PC-3 (cell line): ENCODE measurements around the gene CHRNA9.

Source experiments
- EZH2 ChIP-seq: fragments of 300-600 bp; sonication (generic); IDR thresholded peaks from one replicate; pipeline ENCODE4 v1.6.1; 2017; ENCODE audit warnings: antibody characterized with exemption, mild to moderate bottlenecking, low read length; ENCODE audit not compliant: unreplicated experiment
- EZH2phosphoT487 ChIP-seq: fragments of 300-600 bp; sonication (generic); IDR thresholded peaks from 2 replicates; pipeline ENCODE4 v1.6.1; 2018; ENCODE audit warnings: mild to moderate bottlenecking, antibody characterized with exemption, low read length, borderline replicate concordance
- TF ChIP-seq, protein P1 (sequence below): fragments of 300-600 bp; sonication (generic); conservative IDR thresholded peaks from 2 replicates; pipeline ENCODE4 v1.5.1; 2017; ENCODE audit warnings: antibody characterized with exemption, low read depth, mild to moderate bottlenecking, low read length

DNA sequence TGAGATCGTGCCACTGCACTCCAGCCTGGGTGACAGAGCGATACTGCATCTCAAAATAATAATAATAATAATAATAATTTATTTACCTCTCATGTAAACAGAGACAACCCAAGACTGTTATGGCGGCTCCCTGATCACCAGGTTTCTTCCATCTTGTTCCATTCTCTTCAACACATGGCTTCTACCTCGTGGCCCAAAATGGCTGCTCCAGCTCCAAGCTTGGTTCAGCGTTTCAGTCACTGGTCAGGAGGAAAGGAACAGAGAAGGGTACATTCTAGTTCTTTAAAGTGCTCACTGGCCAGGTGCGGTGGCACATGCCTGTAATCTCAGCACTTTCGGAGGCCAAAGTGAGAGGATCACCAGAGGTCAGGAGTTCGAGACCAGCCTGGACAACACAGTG, 24.9 kb upstream of the CHRNA9 start:
- TF ChIP-seq EZH2: no peak
- TF ChIP-seq, protein P1, sequence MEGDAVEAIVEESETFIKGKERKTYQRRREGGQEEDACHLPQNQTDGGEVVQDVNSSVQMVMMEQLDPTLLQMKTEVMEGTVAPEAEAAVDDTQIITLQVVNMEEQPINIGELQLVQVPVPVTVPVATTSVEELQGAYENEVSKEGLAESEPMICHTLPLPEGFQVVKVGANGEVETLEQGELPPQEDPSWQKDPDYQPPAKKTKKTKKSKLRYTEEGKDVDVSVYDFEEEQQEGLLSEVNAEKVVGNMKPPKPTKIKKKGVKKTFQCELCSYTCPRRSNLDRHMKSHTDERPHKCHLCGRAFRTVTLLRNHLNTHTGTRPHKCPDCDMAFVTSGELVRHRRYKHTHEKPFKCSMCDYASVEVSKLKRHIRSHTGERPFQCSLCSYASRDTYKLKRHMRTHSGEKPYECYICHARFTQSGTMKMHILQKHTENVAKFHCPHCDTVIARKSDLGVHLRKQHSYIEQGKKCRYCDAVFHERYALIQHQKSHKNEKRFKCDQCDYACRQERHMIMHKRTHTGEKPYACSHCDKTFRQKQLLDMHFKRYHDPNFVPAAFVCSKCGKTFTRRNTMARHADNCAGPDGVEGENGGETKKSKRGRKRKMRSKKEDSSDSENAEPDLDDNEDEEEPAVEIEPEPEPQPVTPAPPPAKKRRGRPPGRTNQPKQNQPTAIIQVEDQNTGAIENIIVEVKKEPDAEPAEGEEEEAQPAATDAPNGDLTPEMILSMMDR: no peak
- no peak for TF ChIP-seq EZH2phosphoT487
